K562 (cell line): ENCODE measurements around the gene CSDE1. TPM values are rescaled to one million over a fixed set of nuclear protein-coding genes. Genes with fewer than 3 reads are reported as not detected.

Source experiments
- ATAC-seq: fragments of 200-7000 bp; cut with Tn5 transposase; 3 replicates; pipeline ENCODE4 v1.9.1; 2020; ENCODE audit warnings: moderate library complexity
- BruUV-seq: library from RNA; stranded (reverse); fragments of 400-500 nt; replicated peaks from 2 replicates; lab custom pipeline; 2021; lab: Mats Ljungman, UMichigan
- CTCF ChIA-PET: fragments of 300-600 bp; formaldehyde crosslinking; extraction: SDS; loops from one replicate; lab custom pipeline; 2021; ENCODE audit warnings: low intra/inter-chr PET ratio; lab: Yijun Ruan, JAX
- POLR2A ChIA-PET: fragments of 300-600, 350-650 bp; sonication (Branson Sonifier 250); formaldehyde crosslinking; extraction: SDS; loops from one replicate; lab custom pipeline; 2021; ENCODE audit warnings: antibody characterized with exemption, inconsistent platforms; lab: Yijun Ruan, JAX
- DNase-seq, 4 experiments: peaks; one replicate each; pipeline versions ENCODE4 v3.0.0 to v3.0.0-alpha.2; 2011 to 2018; ENCODE audit warnings: low spot score in 3 of 4, mixed read lengths in 3 of 4; ENCODE audit errors: extremely low read depth in 1 of 4
- FAIRE-seq: peaks from 2 replicates; lab custom pipeline; 2011; peaks lifted over from hg19 to GRCh38; lab: Jason Lieb, UNC
- H2AFZ ChIP-seq: 2 replicates; pipeline ENCODE4 v1.6.0; 2011; ENCODE audit warnings: low read depth, low read length, control low read depth, inconsistent platforms
- H3K27ac ChIP-seq: fragments of 200-600 bp; 3 replicates; pipeline ENCODE4 v1.8.0; 2011; ENCODE audit warnings: low read depth, mild to moderate bottlenecking, control low read depth, inconsistent platforms, low read length, moderate library complexity, mixed read lengths; ENCODE audit errors: extremely low read depth
- H3K27me3 ChIP-seq, 2 experiments: fragments of 300-600 bp in 1 of 2; 2 replicates in 1 of 2; 3 replicates in 1 of 2; pipeline versions ENCODE4 v1.6.0 to v1.8.0; 2011; ENCODE audit warnings: inconsistent platforms in 2 of 2, low read length in 2 of 2, mild to moderate bottlenecking in 1 of 2, mixed read lengths in 1 of 2, moderate library complexity in 1 of 2; ENCODE audit not compliant: control insufficient read depth in 2 of 2, insufficient read depth in 2 of 2
- H3K36me3 ChIP-seq: fragments of 300-600 bp; 3 replicates; pipeline ENCODE4 v1.8.0; 2011; ENCODE audit warnings: mild to moderate bottlenecking, low read length, inconsistent platforms; ENCODE audit not compliant: control insufficient read depth, insufficient read depth
- H3K4me1 ChIP-seq, 2 experiments: fragments of 200-600 bp in 1 of 2; replicated peaks in 1 of 2; 2 replicates in 1 of 2; 3 replicates in 1 of 2; pipeline versions ENCODE4 v1.5.1 to v1.8.0; 2011; ENCODE audit warnings: inconsistent platforms in 2 of 2, low read length in 2 of 2, mild to moderate bottlenecking in 1 of 2, mixed read lengths in 1 of 2, moderate library complexity in 1 of 2; ENCODE audit not compliant: control insufficient read depth in 2 of 2, insufficient read depth in 2 of 2
- H3K4me2 ChIP-seq: 2 replicates; pipeline ENCODE4 v1.6.1; 2011; ENCODE audit warnings: low read length, control low read depth, inconsistent platforms, mixed read lengths; ENCODE audit not compliant: insufficient read depth
- H3K4me3 ChIP-seq: fragments of 200-600 bp; sonication (generic), shearing (Covaris generic); 2 replicates; pipeline ENCODE4 v1.5.1; 2016; ENCODE audit warnings: control low read depth, inconsistent platforms
- H3K79me2 ChIP-seq: fragments of 200-600 bp; 3 replicates; pipeline ENCODE4 v1.8.0; 2011; ENCODE audit warnings: low read length, inconsistent platforms; ENCODE audit not compliant: control insufficient read depth, insufficient read depth
- H3K9ac ChIP-seq, 2 experiments: 2 replicates each; pipeline versions ENCODE4 v1.6.0 to v1.6.1; 2011; ENCODE audit warnings: low read depth in 2 of 2, low read length in 2 of 2, control low read depth in 1 of 2, inconsistent platforms in 1 of 2, mild to moderate bottlenecking in 1 of 2, mixed read lengths in 1 of 2; ENCODE audit not compliant: insufficient read depth in 1 of 2
- H3K9me1 ChIP-seq: one replicate; pipeline ENCODE4 v1.6.0; 2011; ENCODE audit warnings: inconsistent platforms, mild to moderate bottlenecking, low read length, moderate library complexity; ENCODE audit not compliant: control insufficient read depth, insufficient read depth
- H3K9me3 ChIP-seq: replicated peaks from 2 replicates; pipeline ENCODE4 v1.5.1; 2011; ENCODE audit warnings: low read depth, low read length, inconsistent platforms; ENCODE audit not compliant: control insufficient read depth, insufficient read depth
- H4K20me1 ChIP-seq: replicated peaks from 2 replicates; pipeline ENCODE4 v1.6.1; 2011; ENCODE audit warnings: low read length, inconsistent platforms, mixed read lengths; ENCODE audit not compliant: control insufficient read depth, insufficient read depth
- E2F6 ChIP-seq, 2 experiments: IDR thresholded peaks; 2 replicates each; pipeline ENCODE4 v1.6.1; 2011; ENCODE audit warnings: borderline replicate concordance in 1 of 2, control low read depth in 1 of 2, low read depth in 1 of 2, low read length in 1 of 2, mild to moderate bottlenecking in 1 of 2, mixed read lengths in 1 of 2, moderate library complexity in 1 of 2; ENCODE audit not compliant: insufficient read depth in 1 of 2, insufficient read length in 1 of 2, poor library complexity in 1 of 2, severe bottlenecking in 1 of 2; ENCODE audit errors: extremely low read depth in 1 of 2
- ELK1 ChIP-seq: sonication (generic); formaldehyde crosslinking; IDR thresholded peaks from 2 replicates; pipeline ENCODE4 v1.8.1; 2022; ENCODE audit warnings: missing genetic modification reagents
- ETV6 ChIP-seq, 3 experiments: fragments of 150-350 bp in 1 of 3; sonication (generic) in 1 of 3; formaldehyde crosslinking in 1 of 3; IDR thresholded peaks; 2 replicates each; pipeline versions ENCODE4 v1.6.1 to v1.8.0; 2014 to 2022; ENCODE audit warnings: borderline replicate concordance in 2 of 3, low read depth in 2 of 3, antibody characterized with exemption in 1 of 3, low read length in 1 of 3, mild to moderate bottlenecking in 1 of 3, missing genetic modification reagents in 1 of 3
- HOXB6 ChIP-seq: fragments of 250-450 bp; sonication (Bioruptor Pico); IDR thresholded peaks from 2 replicates; pipeline ENCODE4 v1.5.1; 2022; ENCODE audit warnings: mild to moderate bottlenecking, borderline replicate concordance
- RFX1 ChIP-seq: fragments of 450-650 bp; IDR thresholded peaks from 2 replicates; pipeline ENCODE4 v1.6.1; 2016; ENCODE audit warnings: mild to moderate bottlenecking, moderate library complexity
- TCFL5 ChIP-seq: fragments of 250-450 bp; sonication (Bioruptor Pico); conservative IDR thresholded peaks from 2 replicates; pipeline ENCODE4 v1.6.1; 2021; ENCODE audit warnings: mild to moderate bottlenecking, moderate library complexity, matching md5 sums
- ZC3H8 ChIP-seq: fragments of 450-650 bp; IDR thresholded peaks from 2 replicates; pipeline ENCODE4 v1.6.1; 2017
- ZNF511 ChIP-seq: sonication (generic); formaldehyde crosslinking; IDR thresholded peaks from 2 replicates; pipeline ENCODE4 v1.8.0; 2022; ENCODE audit warnings: mild to moderate bottlenecking, missing genetic modification reagents
- ZNF592 ChIP-seq: fragments of 450-650 bp; IDR thresholded peaks from 2 replicates; pipeline ENCODE4 v1.6.1; 2017; ENCODE audit warnings: antibody characterized with exemption, mild to moderate bottlenecking
- WGBS: fragments of 100-300 bp; shearing (Covaris generic); methylation state at CpG from one replicate; pipeline ENCODE4 v1.1.6; 2016; ENCODE audit warnings: low coverage, mixed read lengths; ENCODE audit not compliant: insufficient coverage; ENCODE audit errors: missing lambda C conversion rate; 5-methylcytosine and 5-hydroxymethylcytosine counted together
- in situ Hi-C: fragments of 300-500 bp; cut with MboI; formaldehyde crosslinking; loops from 4 replicates; pipeline ENCODE4 v1.15.0; 2018; ENCODE audit warnings: inconsistent platforms, mixed read lengths
- intact Hi-C: fragments of 100-400 bp; cut with micrococcal nuclease; formaldehyde crosslinking; loops from 2 replicates; pipeline ENCODE4 v1.14.2; 2022
- polyA plus RNA-seq, 8 experiments: library from polyadenylated mRNA; depleted of rRNA in 4 of 8; stranded (reverse) in 5 of 8; unstranded in 3 of 8; fragments of >200 nt; fragmentation: Nextera tagmentation in 2 of 8; fragmentation: Illumina TruSeq in 1 of 8; extraction: Ambion mirVana in 2 of 8; extraction: Trizol in 1 of 8; gene quantifications; 2 replicates each; pipeline versions ENCODE4 v1.2.1 to v1.2.3, GENCODE V29; 2011 to 2014; ENCODE audit warnings: inconsistent platforms in 1 of 8, missing spikeins in 1 of 8
- total RNA-seq, 7 experiments: library from RNA; depleted of rRNA in 6 of 7; stranded (reverse); fragments of >200 nt in 6 of 7; fragmentation: Illumina TruSeq in 2 of 7; extraction: Trizol in 2 of 7; gene quantifications; 2 replicates each; pipeline versions ENCODE4 v1.2.1 to v1.2.3, GENCODE V29; 2011 to 2021; ENCODE audit warnings: low replicate concordance in 1 of 7

The CSDE1 gene
- total and polyA plus RNA-seq, 9 of the 15 experiments (the other 6 are each of a cell fraction or from before 2014, with no cell fraction given) = 174 to 538 (median 403) TPM

- TF ChIP-seq TCFL5 (no peak), HOXB6 (CRISPR knock-in tag) (no peak), ZNF511 (peak; percentile 17; the same call in 1 of the 2 replicates), ETV6 (IDR thresholded peaks at IDR 0.05; ENCODE audit: borderline replicate concordance in 1 of 2, low read depth in 2 of 2, low read length in 1 of 2) (no peak; a peak in 1 of 4 replicates), ETV6 (CRISPR knock-in tag; IDR thresholded peaks at IDR 0.05; ENCODE audit: borderline replicate concordance) (no peak), ZC3H8 (no peak)
These were observed 41.2 kb downstream of the CSDE1 start, which contains the start of gene NRAS (continued) for GRCh38 chr1:114716304-114717170.

GRCh38 chr1:114715952-114716303 lies 41.9 kb downstream of the CSDE1 start:
- ATAC-seq = peak; percentile 37
- no peaks in the 10 kb centered on the region for H3K9me1 ChIP-seq
- no peaks in the 10 kb centered on the region for H3K27me3 ChIP-seq
- H3K27ac ChIP-seq = peak overlapping the region; percentile 97
- H3K4me3 ChIP-seq = peak overlapping the region; percentile 86
- WGBS = 9% methylated on average over 4 of the region's 4 CpGs
- H3K9ac ChIP-seq = peak overlapping the region; percentile 90 to 98
- H4K20me1 ChIP-seq = no peaks in the 10 kb centered on the region
- peaks cover 86% of the 10 kb centered on the region for H3K36me3 ChIP-seq
- FAIRE-seq = no peak
- H3K4me2 ChIP-seq = peak overlapping the region; percentile 93
- DNase-seq = peak; percentile 21 to 30 (median 25)
- H2AFZ ChIP-seq = peak overlapping the region; percentile 97
- in situ Hi-C loops (no loop called here), intact Hi-C loops (loop anchor here (2.0 kb wide), 2 partner anchors 19 to 41 kb away; partner anchors contain the start of gene CSDE1)
- CTCF ChIA-PET = interaction anchor here (1.4 kb wide), 1 partner anchor 369 kb away, joined by 8 read pairs; no protein-coding TSS in a partner anchor
- peaks cover 30% of the 10 kb centered on the region for H3K79me2 ChIP-seq
- BruUV-seq = TSS peak; percentile 50
- H3K9me3 ChIP-seq = no peaks in the 10 kb centered on the region
- POLR2A ChIA-PET = interaction anchor here (0.7 to 2.9 kb wide), 13 partner anchors 9 to 64 kb away, joined by 3 to 25 read pairs (median 4); partner anchors contain the start of genes AMPD1, CSDE1 and SIKE1
- H3K4me1 ChIP-seq = peaks cover 0 to 9% of the 10 kb centered on the region in 2 experiments; a peak in 2 of 5 replicates
- TF ChIP-seq E2F6 (IDR thresholded peaks at IDR 0.05; ENCODE audit: borderline replicate concordance in 1 of 2, extremely low read depth in 1 of 2, insufficient read depth in 1 of 2, insufficient read length in 1 of 2, low read depth in 1 of 2, low read length in 1 of 2, poor library complexity in 1 of 2, severe bottlenecking in 1 of 2) = peak in 1 of 2 experiments; percentile 16
- peak; percentile 9; the same call in 1 of the 2 replicates for TF ChIP-seq RFX1
- TF ChIP-seq ZNF592 = peak; percentile 47; the same call in 1 of the 2 replicates
- TF ChIP-seq ELK1 (CRISPR knock-in tag) = no peak
